NCI-H187 treated with DMSO at 0.1 percent for 48 hours (cell line): Measurements from ENCODE around the gene PRDM13.
"Not testable (repeated sequence)": the region's sequence is repeated elsewhere in the genome, so short reads cannot be mapped to it uniquely, and the experiment has no call there.

Experiments used
- DNase-seq: peaks from one replicate; lab custom pipeline; 2025; lab: John Stamatoyannopoulos, UW

The PRDM13 gene

DNA sequence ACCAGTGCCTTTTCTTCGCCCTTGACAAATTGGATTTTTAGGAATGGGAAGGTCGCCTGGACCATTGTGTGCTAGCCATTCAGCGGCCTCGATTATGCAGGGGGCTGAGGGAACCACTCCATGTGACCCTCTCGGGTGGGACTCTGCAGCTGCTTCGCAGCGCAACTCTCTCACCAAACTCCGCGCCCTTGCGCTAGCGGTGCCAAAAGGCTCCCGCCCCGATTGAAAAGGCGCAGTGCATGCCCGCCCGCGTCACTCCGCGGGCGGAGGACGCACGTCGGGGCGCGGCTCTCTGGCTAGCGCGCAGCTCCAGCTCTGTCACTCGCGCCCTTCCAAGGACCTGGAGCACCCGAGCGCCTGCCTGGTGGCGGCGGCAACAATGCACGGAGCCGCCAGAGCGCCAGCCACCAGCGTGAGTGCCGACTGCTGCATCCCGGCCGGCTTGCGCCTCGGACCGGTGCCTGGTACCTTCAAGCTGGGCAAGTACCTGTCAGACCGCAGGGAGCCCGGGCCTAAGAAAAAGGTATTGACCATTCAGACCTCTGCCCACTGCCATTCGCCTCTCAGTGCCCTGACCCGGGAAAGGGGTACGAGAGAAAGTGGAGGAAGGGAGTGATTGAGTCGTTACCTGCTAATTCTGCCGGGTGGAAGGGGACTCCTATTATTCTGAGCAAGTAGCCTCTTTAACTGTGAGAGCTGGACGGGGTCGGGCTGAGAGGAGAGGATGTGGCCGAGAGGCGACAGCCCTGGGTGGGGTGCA, at the start of gene PRDM13:
TSS of gene PRDM13 (plus strand) at position 178 of the 760 bp plus-strand sequence. CDS start at position 380, 202 bp downstream.
- DNase-seq = no peak

DNA sequence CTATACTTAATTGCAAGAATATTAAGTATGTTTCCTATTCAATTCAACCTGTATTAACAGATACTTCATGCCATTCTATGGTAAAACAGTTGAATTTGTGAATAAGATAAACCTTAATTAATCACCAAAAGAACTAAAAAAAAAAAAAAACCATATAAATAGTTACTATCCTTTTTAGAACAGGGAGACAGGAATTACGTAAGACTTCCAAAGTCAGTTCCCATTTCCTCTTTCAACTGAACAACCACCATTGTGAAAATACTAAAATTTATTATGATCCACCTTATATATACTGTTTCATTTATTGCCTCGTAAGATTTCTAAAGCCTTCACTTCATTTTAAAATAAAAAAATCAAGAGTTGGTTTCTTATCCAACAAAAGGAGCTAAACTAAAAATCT, 47.6 kb upstream of the PRDM13 start:
- DNase-seq = no peak

DNA sequence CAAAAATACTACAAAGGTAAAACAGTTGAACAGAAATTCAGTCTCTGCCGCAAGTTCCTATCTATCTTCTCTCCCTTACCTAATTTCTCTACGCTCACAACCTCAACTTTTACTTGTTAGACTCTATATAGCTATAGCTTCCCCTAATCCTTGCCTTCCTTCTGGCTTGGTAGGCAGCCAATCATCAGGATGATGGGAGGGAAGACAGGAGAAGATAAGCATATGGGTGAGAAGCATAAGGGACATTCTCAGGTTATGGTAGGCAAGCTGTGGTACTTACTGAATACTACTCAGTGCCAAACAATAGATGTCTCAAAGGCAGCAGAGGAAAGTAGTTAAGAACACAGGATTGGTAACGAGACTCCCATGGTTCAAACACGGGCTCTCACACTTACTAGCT, 46.0 kb upstream of the PRDM13 start:
- no peak for DNase-seq

GRCh38 chr6:99563056-99563723, 43.4 kb upstream of the PRDM13 start:
- DNase-seq = no peak

DNA sequence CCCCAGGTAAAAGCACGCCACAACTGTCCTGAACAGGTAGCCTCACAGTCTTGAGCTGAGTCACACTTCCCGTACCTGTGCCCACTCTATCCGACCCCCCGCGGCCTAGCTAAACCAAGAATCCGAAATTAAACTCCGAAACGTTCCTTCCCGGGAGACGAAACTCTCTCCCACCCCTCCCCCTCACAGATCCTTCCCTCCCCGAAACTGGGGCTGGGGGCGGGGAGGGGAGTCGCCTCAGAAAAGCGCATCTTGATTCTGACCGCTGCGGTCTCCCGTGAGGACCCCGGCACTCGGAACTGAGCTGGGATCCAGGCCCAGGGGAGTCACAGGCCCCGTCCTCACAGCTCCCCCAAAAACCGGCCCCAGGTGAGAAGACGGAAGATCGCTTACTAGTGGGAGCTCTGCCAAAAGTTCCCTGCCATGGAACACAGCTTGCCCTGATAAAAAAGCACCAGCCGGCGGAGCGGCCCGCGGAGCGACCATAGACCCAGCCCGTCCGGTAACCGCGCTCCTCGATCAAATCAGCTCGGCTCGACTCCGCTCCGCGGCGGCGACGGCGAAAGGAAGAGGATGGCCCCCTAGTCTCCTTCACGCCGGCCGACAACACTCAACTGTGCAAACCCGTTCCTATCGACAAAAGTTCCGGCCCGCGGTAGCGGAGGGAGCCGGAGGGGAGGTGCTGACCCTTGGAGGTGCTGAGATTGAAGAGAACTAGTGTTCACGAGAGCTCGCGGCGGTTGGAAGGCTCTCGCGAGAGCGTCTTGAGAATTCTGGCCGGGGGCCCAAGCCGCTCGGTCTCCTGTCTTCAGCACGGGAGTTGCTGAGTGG, 38.3 kb upstream of the PRDM13 start, which contains the start of gene CCNC:
TSS of gene CCNC (minus strand) at position 558 of the 831 bp plus-strand sequence. CDS start at position 425, 133 bp downstream.
- DNase-seq = peak; percentile 82

DNA sequence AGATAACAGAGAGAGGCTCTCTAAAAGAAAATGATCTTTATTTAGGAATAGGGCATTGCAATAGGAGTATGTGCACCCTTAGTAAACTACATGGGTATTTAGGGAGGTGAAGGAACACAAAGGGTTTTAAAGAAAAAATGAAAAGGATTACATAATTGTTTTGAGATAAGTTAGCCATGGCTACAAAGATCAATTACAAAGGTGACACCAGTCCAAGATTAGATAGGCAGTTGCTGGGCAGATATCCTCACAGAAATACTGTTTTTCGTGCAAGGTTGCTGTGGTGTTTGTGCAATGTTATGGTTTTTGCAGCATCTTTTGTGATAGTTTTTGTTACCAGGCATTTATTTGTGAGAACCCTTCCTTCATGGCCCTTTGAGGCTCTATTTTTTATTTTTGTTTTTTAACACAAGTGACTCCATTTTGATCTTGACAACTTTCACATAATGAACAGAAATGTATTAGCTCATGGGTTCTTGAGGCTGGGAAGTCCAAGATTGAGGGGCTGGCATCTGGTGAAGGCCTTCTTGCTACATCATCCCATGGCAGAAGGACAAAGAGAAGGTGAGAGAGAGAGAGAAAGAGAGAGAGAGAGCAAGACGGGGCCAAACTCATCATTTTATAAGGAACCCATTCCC, 32.5 kb upstream of the PRDM13 start:
- no peak for DNase-seq

GRCh38 chr6:99575544-99576227, 30.9 kb upstream of the PRDM13 start:
- no peak for DNase-seq

DNA sequence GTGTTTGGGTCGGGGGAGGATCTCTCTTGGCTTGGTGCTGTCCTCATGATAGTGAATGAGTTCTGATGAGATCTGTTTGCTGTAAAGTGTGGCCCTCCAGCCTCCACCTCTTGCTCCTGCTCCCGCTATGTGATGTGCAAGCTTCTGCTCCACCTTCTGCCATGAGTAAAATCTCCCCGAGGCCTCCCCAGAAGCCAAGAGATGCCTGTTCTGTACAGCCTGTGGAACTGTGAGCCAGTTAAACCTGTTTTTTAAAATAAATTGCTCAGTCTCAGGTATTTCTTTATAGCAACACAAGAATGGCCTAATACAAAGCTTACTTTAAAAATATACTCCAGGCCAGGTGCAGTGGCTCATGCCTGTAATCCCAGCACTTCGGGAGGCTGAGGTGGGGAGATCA, 26.9 kb upstream of the PRDM13 start:
- no peak for DNase-seq

DNA sequence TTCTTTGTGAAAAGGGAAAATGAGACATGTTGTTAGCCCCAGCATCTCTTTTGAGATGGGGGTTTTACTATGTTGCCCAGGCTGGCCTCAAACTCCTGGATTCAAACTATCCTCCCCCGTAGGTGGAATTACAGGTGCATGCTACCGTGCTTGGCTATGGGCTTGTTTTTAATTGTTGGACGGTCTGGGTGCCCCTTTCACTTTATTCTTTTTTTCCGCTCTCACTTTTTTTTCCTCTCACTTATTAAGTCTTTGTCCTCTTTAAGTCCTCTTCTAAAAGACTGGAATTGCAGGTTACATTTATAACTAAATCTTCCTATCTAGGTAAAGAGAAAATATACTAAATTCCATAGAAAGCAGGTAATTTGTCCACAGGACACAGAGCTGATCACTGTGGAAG, 18.8 kb upstream of the PRDM13 start:
- no peak for DNase-seq

DNA sequence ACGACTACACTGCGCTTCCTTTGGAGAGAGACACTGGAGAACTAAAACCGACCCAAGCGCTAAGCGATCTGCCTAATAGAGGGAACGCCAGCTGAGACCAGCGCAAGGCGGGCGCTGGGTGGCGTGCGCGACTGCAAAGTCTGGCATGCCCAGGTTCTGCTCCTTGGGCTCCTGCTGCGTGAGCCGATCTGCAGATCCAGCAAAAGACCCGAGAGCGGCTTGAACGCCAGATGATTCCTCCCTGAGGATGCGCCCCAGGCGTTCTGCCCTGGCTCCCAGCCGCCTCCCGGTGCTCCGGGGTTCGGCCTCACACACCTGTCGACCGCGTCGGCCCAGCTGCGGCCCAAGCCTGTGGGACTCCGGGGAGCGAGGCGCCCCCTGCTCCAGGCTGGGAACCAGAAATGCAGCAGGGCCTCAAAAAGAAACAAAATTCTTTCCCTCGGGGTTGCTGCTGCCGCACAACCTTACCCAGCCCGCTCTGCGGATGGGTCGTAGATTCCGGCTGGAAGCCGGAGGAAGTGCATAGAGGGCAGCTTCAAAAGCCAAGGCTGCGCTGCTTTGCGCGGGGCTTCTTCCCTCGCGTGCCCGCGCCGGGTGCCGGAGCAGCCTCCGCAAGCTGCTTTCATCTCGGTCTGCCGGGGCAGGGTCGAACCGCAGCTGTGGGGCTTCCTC, 17.9 kb upstream of the PRDM13 start:
- DNase-seq = peak; percentile 29

DNA sequence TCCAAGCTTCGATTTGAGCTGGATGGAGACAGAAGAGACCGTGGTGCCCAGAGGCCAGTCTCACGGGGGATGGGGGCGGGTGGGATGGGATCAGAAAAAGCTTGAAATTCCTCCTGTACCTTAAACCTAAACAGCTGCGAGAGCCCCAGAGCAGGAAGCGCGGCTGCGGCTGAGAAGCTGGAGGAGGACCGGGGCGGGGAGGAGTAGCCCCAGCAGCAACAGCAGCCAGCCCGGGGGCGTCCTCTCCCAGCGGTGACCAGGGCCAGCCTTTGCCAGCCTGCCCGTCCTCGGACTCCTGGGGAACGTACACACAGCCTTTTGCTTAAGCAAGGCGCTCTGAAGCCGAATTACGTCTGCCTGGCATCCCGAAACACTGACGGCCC, 17.4 kb upstream of the PRDM13 start:
- no peak for DNase-seq

- DNase-seq = no peak
Observed at GRCh38 chr6:99589907-99590493, 16.6 kb upstream of the PRDM13 start.

GRCh38 chr6:99590728-99591672, 15.6 kb upstream of the PRDM13 start:
- no peak for DNase-seq

- no peak for DNase-seq
Observed at GRCh38 chr6:99591673-99592364, 14.8 kb upstream of the PRDM13 start.

- DNase-seq = no peak
Observed at GRCh38 chr6:99592900-99593299, 13.7 kb upstream of the PRDM13 start.

GRCh38 chr6:99594696-99595095, 11.9 kb upstream of the PRDM13 start:
- not testable (repeated sequence) for DNase-seq

- DNase-seq = no peak
Observed at GRCh38 chr6:99602520-99603420, 3.9 kb upstream of the PRDM13 start.
